Panc1 (cell line): ENCODE measurements around the gene FBXL16. TPM values are rescaled to one million over a fixed set of nuclear protein-coding genes. Genes with fewer than 3 reads are reported as not detected.

Experiments
- ATAC-seq: fragments of 200-7000 bp; cut with Tn5 transposase; 2 replicates; pipeline ENCODE4 v1.9.1; 2020; ENCODE audit warnings: mild to moderate bottlenecking, moderate library complexity
- BruUV-seq: library from RNA; stranded (reverse); fragments of 400-500 nt; replicated peaks from 2 replicates; lab custom pipeline; 2021; lab: Mats Ljungman, UMichigan
- CTCF ChIA-PET: fragments of 300-600 bp; sonication (Branson Sonifier 250); formaldehyde crosslinking; loops from one replicate; lab custom pipeline; 2022; ENCODE audit warnings: antibody characterized with exemption; lab: Charles Lee
- POLR2A ChIA-PET: fragments of 300-600 bp; sonication (Branson Sonifier 250); formaldehyde crosslinking; loops from one replicate; lab custom pipeline; 2022; ENCODE audit warnings: antibody characterized with exemption; lab: Charles Lee
- DNase-seq: peaks from one replicate; pipeline ENCODE4 v3.0.0-alpha.2; 2010; ENCODE audit warnings: low read depth, low spot score
- H3K27ac ChIP-seq: 2 replicates; pipeline ENCODE4 v1.5.1; 2011; ENCODE audit warnings: mild to moderate bottlenecking, low read length, inconsistent platforms
- H3K27me3 ChIP-seq: fragments of 200-500 bp; sonication (Bioruptor generic); 2 replicates; pipeline ENCODE4 v1.6.0; 2014; ENCODE audit warnings: low read length, inconsistent platforms; ENCODE audit not compliant: control insufficient read depth, insufficient read depth
- H3K36me3 ChIP-seq: fragments of 200-500 bp; sonication (Bioruptor generic); 2 replicates; pipeline ENCODE4 v1.5.1; 2014; ENCODE audit warnings: inconsistent platforms, mild to moderate bottlenecking, low read length, moderate library complexity; ENCODE audit not compliant: control insufficient read depth, insufficient read depth
- H3K4me1 ChIP-seq: 2 replicates; pipeline ENCODE4 v1.5.1; 2011; ENCODE audit warnings: inconsistent platforms, mild to moderate bottlenecking, low read length, moderate library complexity; ENCODE audit not compliant: control insufficient read depth, insufficient read depth
- H3K4me3 ChIP-seq, 2 experiments: 2 replicates each; pipeline ENCODE4 v1.5.1; 2011 to 2012; ENCODE audit warnings: low read depth in 2 of 2, low read length in 2 of 2, mild to moderate bottlenecking in 2 of 2, inconsistent platforms in 1 of 2, moderate library complexity in 1 of 2
- H3K9me3 ChIP-seq: fragments of 200-500 bp; sonication (Bioruptor generic); 2 replicates; pipeline ENCODE4 v1.5.1; 2014; ENCODE audit warnings: low read depth, mild to moderate bottlenecking, inconsistent platforms, low read length, moderate library complexity; ENCODE audit not compliant: control insufficient read depth, insufficient read depth
- POLR2AphosphoS5 ChIP-seq: IDR thresholded peaks from 2 replicates; pipeline ENCODE4 v1.6.1; 2012; ENCODE audit warnings: mild to moderate bottlenecking, low read depth, low read length, moderate library complexity
- SIN3A ChIP-seq: IDR thresholded peaks from 2 replicates; pipeline ENCODE4 v1.6.1; 2012; ENCODE audit warnings: low read depth, mild to moderate bottlenecking, low read length, moderate library complexity, borderline replicate concordance; ENCODE audit not compliant: insufficient read depth
- TCF7L2 ChIP-seq: IDR thresholded peaks from 2 replicates; pipeline ENCODE4 v1.6.1; 2011; ENCODE audit warnings: mild to moderate bottlenecking, low read depth, low read length, inconsistent platforms
- in situ Hi-C: cut with HindIII; loops from 2 replicates; pipeline ENCODE4 v1.10.0; 2016; ENCODE audit warnings: low sequenced_read_pairs, low pct_unique_long_range_greater_than_20kb
- intact Hi-C: fragments of 100-400 bp; cut with micrococcal nuclease; formaldehyde crosslinking; loops from one replicate; pipeline ENCODE4 v1.10.0; 2022; ENCODE audit not compliant: unreplicated experiment
- total RNA-seq: library from RNA; stranded (reverse); gene quantifications from one replicate; pipeline ENCODE4 v1.2.1, GENCODE V29; 2021; ENCODE audit not compliant: unreplicated experiment
- TF ChIP-seq, protein P1 (sequence below), 2 experiments: IDR thresholded peaks; 2 replicates each; pipeline ENCODE4 v1.6.1; 2011 to 2012; ENCODE audit warnings: low read depth in 2 of 2, control low read depth in 1 of 2, low read length in 1 of 2, mild to moderate bottlenecking in 1 of 2, moderate library complexity in 1 of 2; ENCODE audit not compliant: insufficient read depth in 1 of 2
- TF ChIP-seq, protein P2 (sequence below): fragments of 450-650 bp; IDR thresholded peaks from 2 replicates; pipeline ENCODE4 v1.5.1; 2017; ENCODE audit warnings: mild to moderate bottlenecking

Gene FBXL16
- total RNA-seq, 1 experiment from 2014 or later = 28.0 TPM

DNA sequence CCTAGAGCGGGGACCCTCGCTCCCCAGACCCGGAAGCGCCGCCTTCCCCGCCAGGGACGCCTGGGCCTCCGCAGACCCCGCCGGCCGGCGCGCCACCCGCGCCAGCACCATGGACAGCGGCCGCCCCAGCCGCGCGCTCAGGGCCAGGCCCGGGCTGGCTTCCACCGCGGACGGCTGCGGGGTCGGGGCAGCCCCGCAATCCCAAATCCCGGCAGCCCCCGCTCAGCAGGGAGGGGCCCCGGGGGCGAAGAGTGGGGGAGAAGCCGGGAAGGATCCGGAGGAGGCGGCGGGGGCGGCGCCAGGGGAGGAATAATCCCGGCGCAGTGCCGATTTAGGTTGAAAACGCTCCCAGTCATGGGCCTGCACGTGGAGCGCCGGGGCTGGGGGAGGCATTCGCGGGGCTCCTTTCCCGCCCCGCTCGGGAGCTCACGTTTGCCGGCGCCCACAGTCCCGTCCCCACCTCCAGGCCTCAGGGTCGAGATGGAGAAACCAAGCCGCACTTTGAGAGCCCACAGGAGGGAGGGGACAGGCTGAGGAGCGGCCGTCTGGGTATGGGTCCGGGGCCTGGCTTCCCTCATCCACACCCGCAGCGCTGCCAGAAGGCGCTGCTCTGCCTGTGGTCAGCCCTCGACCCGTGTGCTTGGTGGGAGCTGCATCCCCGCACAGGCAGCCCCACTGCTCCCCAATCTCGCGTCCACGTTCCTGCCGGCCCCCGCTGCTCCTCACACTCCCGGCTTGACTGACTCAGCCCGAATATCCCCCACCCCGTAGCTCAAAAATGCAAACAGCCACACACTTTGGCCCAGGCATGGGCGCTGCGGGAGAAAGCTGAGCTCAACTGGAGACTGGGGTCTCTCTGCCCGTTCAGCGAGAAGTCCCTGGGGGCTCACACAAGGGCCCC, 4.7 kb downstream of the FBXL16 start:
- H3K36me3 ChIP-seq = peaks cover 5% of the 10 kb centered on the region; the same call in 1 of the 2 replicates
- H3K4me3 ChIP-seq = no peak overlapping the region
- ATAC-seq = peak; percentile 39; the same call in 1 of the 2 replicates
- no peaks in the 10 kb centered on the region for H3K27me3 ChIP-seq
- H3K9me3 ChIP-seq = no peaks in the 10 kb centered on the region
- in situ Hi-C loops = no loop called here
- no peaks in the 10 kb centered on the region; the same call in 1 of the 2 replicates for H3K4me1 ChIP-seq
- no TSS peak for BruUV-seq
- CTCF ChIA-PET = interaction anchor here (0.7 kb wide), 1 partner anchor 15 kb away, joined by 3 read pairs; no protein-coding TSS in a partner anchor
- DNase-seq = no peak
- intact Hi-C loops = no loop called here
- H3K27ac ChIP-seq = no peak overlapping the region
- POLR2A ChIA-PET = no interaction called here
- no peak for TF ChIP-seq SIN3A
- TF ChIP-seq, protein P1, sequence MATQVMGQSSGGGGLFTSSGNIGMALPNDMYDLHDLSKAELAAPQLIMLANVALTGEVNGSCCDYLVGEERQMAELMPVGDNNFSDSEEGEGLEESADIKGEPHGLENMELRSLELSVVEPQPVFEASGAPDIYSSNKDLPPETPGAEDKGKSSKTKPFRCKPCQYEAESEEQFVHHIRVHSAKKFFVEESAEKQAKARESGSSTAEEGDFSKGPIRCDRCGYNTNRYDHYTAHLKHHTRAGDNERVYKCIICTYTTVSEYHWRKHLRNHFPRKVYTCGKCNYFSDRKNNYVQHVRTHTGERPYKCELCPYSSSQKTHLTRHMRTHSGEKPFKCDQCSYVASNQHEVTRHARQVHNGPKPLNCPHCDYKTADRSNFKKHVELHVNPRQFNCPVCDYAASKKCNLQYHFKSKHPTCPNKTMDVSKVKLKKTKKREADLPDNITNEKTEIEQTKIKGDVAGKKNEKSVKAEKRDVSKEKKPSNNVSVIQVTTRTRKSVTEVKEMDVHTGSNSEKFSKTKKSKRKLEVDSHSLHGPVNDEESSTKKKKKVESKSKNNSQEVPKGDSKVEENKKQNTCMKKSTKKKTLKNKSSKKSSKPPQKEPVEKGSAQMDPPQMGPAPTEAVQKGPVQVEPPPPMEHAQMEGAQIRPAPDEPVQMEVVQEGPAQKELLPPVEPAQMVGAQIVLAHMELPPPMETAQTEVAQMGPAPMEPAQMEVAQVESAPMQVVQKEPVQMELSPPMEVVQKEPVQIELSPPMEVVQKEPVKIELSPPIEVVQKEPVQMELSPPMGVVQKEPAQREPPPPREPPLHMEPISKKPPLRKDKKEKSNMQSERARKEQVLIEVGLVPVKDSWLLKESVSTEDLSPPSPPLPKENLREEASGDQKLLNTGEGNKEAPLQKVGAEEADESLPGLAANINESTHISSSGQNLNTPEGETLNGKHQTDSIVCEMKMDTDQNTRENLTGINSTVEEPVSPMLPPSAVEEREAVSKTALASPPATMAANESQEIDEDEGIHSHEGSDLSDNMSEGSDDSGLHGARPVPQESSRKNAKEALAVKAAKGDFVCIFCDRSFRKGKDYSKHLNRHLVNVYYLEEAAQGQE (IDR thresholded peaks at IDR 0.05; ENCODE audit: insufficient read depth in 1 of 2, low read depth in 2 of 2, low read length in 1 of 2) = peak; percentile 90 to 97

DNA sequence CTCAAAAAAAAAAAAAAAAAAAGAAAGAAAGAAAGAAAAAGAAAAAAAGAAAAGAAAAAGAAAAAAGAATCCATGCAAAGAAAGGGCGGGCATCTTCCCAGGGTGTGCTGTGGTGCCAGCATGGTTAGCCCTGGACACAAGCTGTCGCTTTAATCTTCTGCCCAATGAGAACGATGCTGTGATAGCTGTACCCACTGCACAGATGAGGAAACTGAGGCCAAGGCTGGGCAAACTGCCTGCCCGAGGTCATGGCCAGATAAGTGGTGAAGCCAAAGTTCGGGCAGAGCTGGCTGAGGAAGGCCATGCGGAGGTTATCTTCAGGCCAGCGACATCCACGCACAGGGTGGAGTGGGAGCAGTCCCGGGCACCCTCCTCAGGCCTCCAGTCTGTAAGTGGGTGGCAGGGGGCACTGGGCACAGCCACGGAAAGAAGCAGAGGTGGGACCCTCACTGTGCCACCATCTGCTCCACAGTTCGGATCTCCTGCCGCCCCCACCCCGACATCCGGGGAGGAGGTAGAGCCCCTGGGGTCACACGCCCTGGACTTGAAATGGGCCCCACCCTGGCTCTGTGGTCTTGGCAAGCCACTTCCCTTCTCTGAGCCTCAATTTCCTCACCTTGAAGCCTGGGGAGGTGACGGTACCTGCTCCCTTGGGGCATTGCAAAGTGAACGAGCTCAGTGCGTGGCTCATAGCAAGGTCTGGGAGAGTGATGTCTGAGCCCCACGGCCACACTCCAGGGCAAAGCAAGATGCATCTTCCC, 6.5 kb downstream of the FBXL16 start:
- no peak overlapping the region for H3K27ac ChIP-seq
- no peaks in the 10 kb centered on the region for H3K27me3 ChIP-seq
- no peak for ATAC-seq
- in situ Hi-C loops = no loop called here
- intact Hi-C loops = no loop called here
- TF ChIP-seq TCF7L2 (no peak), POLR2AphosphoS5 (no peak), SIN3A (no peak)
- TF ChIP-seq, protein P1 (IDR thresholded peaks at IDR 0.05; ENCODE audit: insufficient read depth in 1 of 2, low read depth in 2 of 2, low read length in 1 of 2) = no peak
- TF ChIP-seq, protein P2, sequence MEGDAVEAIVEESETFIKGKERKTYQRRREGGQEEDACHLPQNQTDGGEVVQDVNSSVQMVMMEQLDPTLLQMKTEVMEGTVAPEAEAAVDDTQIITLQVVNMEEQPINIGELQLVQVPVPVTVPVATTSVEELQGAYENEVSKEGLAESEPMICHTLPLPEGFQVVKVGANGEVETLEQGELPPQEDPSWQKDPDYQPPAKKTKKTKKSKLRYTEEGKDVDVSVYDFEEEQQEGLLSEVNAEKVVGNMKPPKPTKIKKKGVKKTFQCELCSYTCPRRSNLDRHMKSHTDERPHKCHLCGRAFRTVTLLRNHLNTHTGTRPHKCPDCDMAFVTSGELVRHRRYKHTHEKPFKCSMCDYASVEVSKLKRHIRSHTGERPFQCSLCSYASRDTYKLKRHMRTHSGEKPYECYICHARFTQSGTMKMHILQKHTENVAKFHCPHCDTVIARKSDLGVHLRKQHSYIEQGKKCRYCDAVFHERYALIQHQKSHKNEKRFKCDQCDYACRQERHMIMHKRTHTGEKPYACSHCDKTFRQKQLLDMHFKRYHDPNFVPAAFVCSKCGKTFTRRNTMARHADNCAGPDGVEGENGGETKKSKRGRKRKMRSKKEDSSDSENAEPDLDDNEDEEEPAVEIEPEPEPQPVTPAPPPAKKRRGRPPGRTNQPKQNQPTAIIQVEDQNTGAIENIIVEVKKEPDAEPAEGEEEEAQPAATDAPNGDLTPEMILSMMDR = no peak
- no TSS peak for BruUV-seq
- H3K4me3 ChIP-seq = no peak overlapping the region
- no peaks in the 10 kb centered on the region for H3K36me3 ChIP-seq
- ChIA-PET CTCF (no interaction called here), POLR2A (no interaction called here)
- DNase-seq = no peak
- H3K9me3 ChIP-seq = no peaks in the 10 kb centered on the region
- H3K4me1 ChIP-seq = no peaks in the 10 kb centered on the region; the same call in 1 of the 2 replicates
